DOHH2 (cell line): ENCODE data around the gene TEX261.

Source experiments
- H3F3A ChIP-seq: fragments of 200-600 bp; sonication (generic), shearing (Covaris generic); 2 replicates; pipeline ENCODE4 v1.6.0; 2016; ENCODE audit warnings: antibody characterized with exemption, mild to moderate bottlenecking; ENCODE audit not compliant: control insufficient read depth, insufficient read depth
- H3K27ac ChIP-seq: fragments of 200-600 bp; sonication (generic); 2 replicates; pipeline ENCODE4 v1.5.1; 2014; ENCODE audit warnings: low read depth, mild to moderate bottlenecking, low read length, moderate library complexity
- H3K27me3 ChIP-seq: fragments of 200-600 bp; sonication (generic); 2 replicates; pipeline ENCODE4 v1.6.1; 2014; ENCODE audit warnings: mild to moderate bottlenecking, low read length, mixed read lengths; ENCODE audit not compliant: control insufficient read depth
- H3K36me3 ChIP-seq: fragments of 200-600 bp; sonication (generic); 2 replicates; pipeline ENCODE4 v1.6.1; 2014; ENCODE audit warnings: mild to moderate bottlenecking, low read length, moderate library complexity, mixed read lengths; ENCODE audit not compliant: control insufficient read depth
- H3K4me1 ChIP-seq: fragments of 200-600 bp; sonication (generic); 2 replicates; pipeline ENCODE4 v1.6.1; 2014; ENCODE audit warnings: mild to moderate bottlenecking, low read length, mixed read lengths; ENCODE audit not compliant: control insufficient read depth
- H3K4me2 ChIP-seq: fragments of 200-600 bp; sonication (generic); 2 replicates; pipeline ENCODE4 v1.6.0; 2014; ENCODE audit warnings: mild to moderate bottlenecking, low read length, moderate library complexity
- H3K4me3 ChIP-seq: fragments of 200-600 bp; sonication (generic); 2 replicates; pipeline ENCODE4 v1.5.1; 2014; ENCODE audit warnings: mild to moderate bottlenecking, low read length, mixed read lengths
- H3K79me2 ChIP-seq: fragments of 200-600 bp; sonication (generic); 2 replicates; pipeline ENCODE4 v1.6.1; 2014; ENCODE audit warnings: mild to moderate bottlenecking, low read length, mixed read lengths; ENCODE audit not compliant: control insufficient read depth
- H3K9me2 ChIP-seq: fragments of 200-600 bp; sonication (generic); replicated peaks from 2 replicates; pipeline ENCODE4 v1.6.1; 2014; ENCODE audit warnings: mild to moderate bottlenecking, low read length, mixed read lengths; ENCODE audit not compliant: control insufficient read depth
- H3K9me3 ChIP-seq: fragments of 200-600 bp; sonication (generic); 2 replicates; pipeline ENCODE4 v1.6.1; 2014; ENCODE audit warnings: antibody characterized with exemption, low read length, mixed read lengths; ENCODE audit not compliant: control insufficient read depth, insufficient read depth
- H4K20me1 ChIP-seq: fragments of 200-600 bp; sonication (generic); 2 replicates; pipeline ENCODE4 v1.6.0; 2014; ENCODE audit warnings: low read depth, mild to moderate bottlenecking, antibody characterized with exemption, low read length, moderate library complexity; ENCODE audit not compliant: control insufficient read depth, insufficient read depth
- CTCF ChIP-seq: fragments of 200-600 bp; sonication (generic); IDR thresholded peaks from one replicate; pipeline ENCODE4 v1.5.1; 2014; ENCODE audit warnings: antibody characterized with exemption, mild to moderate bottlenecking, low read depth, low read length; ENCODE audit not compliant: poor library complexity, severe bottlenecking
- EZH2phosphoT487 ChIP-seq: fragments of 200-600 bp; sonication (generic); IDR thresholded peaks from 2 replicates; pipeline ENCODE4 v1.6.1; 2017; ENCODE audit warnings: borderline replicate concordance, mild to moderate bottlenecking, antibody characterized with exemption, low read length, moderate library complexity, mixed read lengths

Gene TEX261

GRCh38 chr2:70986499-70987189 is 8.0 kb downstream of the TEX261 start:
- no peaks in the 10 kb centered on the region for H4K20me1 ChIP-seq
- no peak for TF ChIP-seq CTCF
- no peak for TF ChIP-seq EZH2phosphoT487

GRCh38 chr2:70985956-70986355 is 8.7 kb downstream of the TEX261 start:
- H3K4me1 ChIP-seq, result peaks cover 15% of the 10 kb centered on the region
- no peaks in the 10 kb centered on the region for H3K9me3 ChIP-seq
- no peak overlapping the region for H3K27ac ChIP-seq
- no peaks in the 10 kb centered on the region for H3K27me3 ChIP-seq
- no peak overlapping the region for H3K4me2 ChIP-seq
- no peaks in the 10 kb centered on the region for H3K9me2 ChIP-seq
- no peaks in the 10 kb centered on the region for H3F3A ChIP-seq
- H4K20me1 ChIP-seq, result no peaks in the 10 kb centered on the region
- H3K36me3 ChIP-seq, result peaks cover 59% of the 10 kb centered on the region
- no peaks in the 10 kb centered on the region; the same call in 1 of the 2 replicates for H3K79me2 ChIP-seq
- no peak for TF ChIP-seq CTCF
- TF ChIP-seq EZH2phosphoT487, result no peak
- no peak overlapping the region for H3K4me3 ChIP-seq

More at GRCh38 chr2:70986499-70987189, 8.0 kb downstream of the TEX261 start:
- H3K36me3 ChIP-seq, result peaks cover 66% of the 10 kb centered on the region
- no peak overlapping the region for H3K4me2 ChIP-seq
- peaks cover 6% of the 10 kb centered on the region for H3K79me2 ChIP-seq
- peaks cover 15% of the 10 kb centered on the region for H3K4me1 ChIP-seq
- no peak overlapping the region for H3K4me3 ChIP-seq
- no peaks in the 10 kb centered on the region for H3K9me2 ChIP-seq
- H3K27me3 ChIP-seq, result no peaks in the 10 kb centered on the region
- no peak overlapping the region for H3K27ac ChIP-seq
- no peaks in the 10 kb centered on the region for H3K9me3 ChIP-seq
- H3F3A ChIP-seq, result no peaks in the 10 kb centered on the region

GRCh38 chr2:70985283-70985688 is 9.4 kb downstream of the TEX261 start:
- Histone ChIP-seq H3K4me1 (peaks cover 15% of the 10 kb centered on the region), H3K9me2 (no peaks in the 10 kb centered on the region), H3K4me3 (no peak overlapping the region), H3K36me3 (peaks cover 54% of the 10 kb centered on the region), H3F3A (no peaks in the 10 kb centered on the region), H3K4me2 (no peak overlapping the region), H3K9me3 (no peaks in the 10 kb centered on the region), H4K20me1 (no peaks in the 10 kb centered on the region), H3K27me3 (no peaks in the 10 kb centered on the region), H3K79me2 (no peaks in the 10 kb centered on the region), H3K27ac (no peak overlapping the region)
- no peak for TF ChIP-seq CTCF
- TF ChIP-seq EZH2phosphoT487, result no peak
